Endothelial cell of coronary artery (primary cell): ENCODE measurements around the gene IRX2. TPM values are rescaled to one million over a fixed set of nuclear protein-coding genes. Genes with fewer than 3 reads are reported as not detected.

ENCODE experiments used
- total RNA-seq: library from RNA; depleted of rRNA; stranded (reverse); fragments of >200 nt; gene quantifications from 2 replicates; pipeline ENCODE4 v1.2.3, GENCODE V29; 2014

IRX2 gene
- 0.28 TPM in 1 of 2 replicates, not detected in the other for total RNA-seq

DNA sequence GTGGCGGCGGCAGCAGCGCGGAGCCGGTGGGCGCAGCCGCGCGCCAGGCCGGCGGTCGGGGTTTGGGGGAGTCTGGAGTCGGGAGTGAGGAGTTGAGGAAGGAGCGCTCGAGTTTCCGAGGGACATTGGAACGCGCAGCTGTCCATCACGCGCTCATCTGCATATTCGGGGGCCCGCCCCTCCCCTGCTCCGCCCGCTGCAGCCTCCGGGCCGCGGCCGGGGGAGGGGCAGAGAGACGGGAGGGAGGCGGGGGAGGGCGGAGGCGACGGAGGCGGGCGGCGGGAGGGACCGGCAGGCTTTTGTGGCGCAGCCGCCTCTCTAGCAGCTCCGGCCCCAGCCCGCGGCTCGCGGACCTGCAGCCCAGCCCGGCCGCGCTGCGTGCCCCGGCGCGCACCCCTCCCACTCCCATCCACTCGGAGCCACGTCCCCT, at the start of gene IRX2:
Gene IRX2, minus strand, starts transcription at position 86 of the 430 bp plus-strand sequence. CDS start 264 bp downstream, outside the sequence.

